Endometrial microvascular endothelial cells (primary cell): ENCODE measurements around the gene RFTN1. TPM values are rescaled to one million over a fixed set of nuclear protein-coding genes. Genes with fewer than 3 reads are reported as not detected.

Source experiments
- in situ Hi-C: cut with HindIII; loops from 2 replicates; pipeline ENCODE4 v1.10.0; 2017; ENCODE audit warnings: low sequenced_read_pairs, low pct_unique_long_range_greater_than_20kb; ENCODE audit errors: inconsistent ontology term
- total RNA-seq: library from RNA; depleted of rRNA; stranded (reverse); fragments of >200 nt; gene quantifications from one replicate; pipeline ENCODE4 v1.2.3, GENCODE V29; 2015; ENCODE audit errors: inconsistent ontology term

The RFTN1 gene
- total RNA-seq, 1 donor from 2014 or later, result 50.2 TPM

GRCh38 chr3:16510620-16511319 is 2.7 kb downstream of the RFTN1 start:
- in situ Hi-C loops, result no loop called here

- in situ Hi-C loops, result no loop called here
These were observed 3.5 kb downstream of the RFTN1 start for GRCh38 chr3:16509721-16510619.

- in situ Hi-C loops, result no loop called here
These were observed 4.9 kb downstream of the RFTN1 start for GRCh38 chr3:16508591-16508995.

GRCh38 chr3:16508243-16508578 is 5.3 kb downstream of the RFTN1 start:
- in situ Hi-C loops, result no loop called here

GRCh38 chr3:16507578-16508242 is 5.8 kb downstream of the RFTN1 start:
- in situ Hi-C loops, result no loop called here

GRCh38 chr3:16506884-16507577 is 6.5 kb downstream of the RFTN1 start:
- in situ Hi-C loops, result no loop called here

- in situ Hi-C loops, result no loop called here
These were observed 7.0 kb downstream of the RFTN1 start for GRCh38 chr3:16506451-16506850.

- in situ Hi-C loops, result no loop called here
These were observed 8.8 kb downstream of the RFTN1 start for GRCh38 chr3:16504692-16505091.

- in situ Hi-C loops, result no loop called here
These were observed 9.3 kb downstream of the RFTN1 start for GRCh38 chr3:16504242-16504641.

GRCh38 chr3:16503191-16503776 is 10.2 kb downstream of the RFTN1 start:
- in situ Hi-C loops, result no loop called here

- in situ Hi-C loops, result no loop called here
These were observed 11.1 kb downstream of the RFTN1 start for GRCh38 chr3:16502347-16502908.

- in situ Hi-C loops, result no loop called here
These were observed 12.1 kb downstream of the RFTN1 start for GRCh38 chr3:16501376-16501775.

- in situ Hi-C loops, result no loop called here
These were observed 12.6 kb downstream of the RFTN1 start for GRCh38 chr3:16500911-16501310.

GRCh38 chr3:16500093-16500492 is 13.4 kb downstream of the RFTN1 start:
- in situ Hi-C loops, result no loop called here

- in situ Hi-C loops, result no loop called here
These were observed 14.1 kb downstream of the RFTN1 start for GRCh38 chr3:16499351-16499750.

GRCh38 chr3:16498130-16498890 is 15.2 kb downstream of the RFTN1 start:
- in situ Hi-C loops, result no loop called here

- in situ Hi-C loops, result no loop called here
These were observed 16.9 kb downstream of the RFTN1 start for GRCh38 chr3:16496408-16497222.
